Stimulated activated CD8-positive, alpha-beta memory T cell treated with anti-CD3 and anti-CD28 coated beads, Interleukin-12 subunit alpha, Interleukin-12 subunit beta, amount 100 ng/mL, for 4 hours (primary cell): ENCODE results near the gene THEMIS2.
"Not testable (repeated sequence)": the region's sequence is repeated elsewhere in the genome, so short reads cannot be mapped to it uniquely, and the experiment has no call there.

Experiments used
- DNase-seq: peaks from one replicate; pipeline ENCODE4 v3.0.0-alpha.2; 2020; ENCODE audit warnings: low read depth

The THEMIS2 gene

GRCh38 chr1:27872059-27872801, at the start of gene THEMIS2:
Gene THEMIS2, plus strand, starts transcription at chr1:27872544. Its CDS starts 28 bp downstream, at chr1:27872572.
- peak; percentile 62 for DNase-seq

GRCh38 chr1:27823784-27824183, 48.6 kb upstream of the THEMIS2 start:
- DNase-seq: no peak

GRCh38 chr1:27824411-27824810, 47.9 kb upstream of the THEMIS2 start:
- no peak for DNase-seq

GRCh38 chr1:27829339-27829960, 42.9 kb upstream of the THEMIS2 start:
- not testable (repeated sequence) for DNase-seq

GRCh38 chr1:27830621-27831440, 41.5 kb upstream of the THEMIS2 start, which contains the start of gene PPP1R8:
Gene PPP1R8, plus strand, starts transcription at chr1:27830782. Its CDS starts 54 bp downstream, at chr1:27830836.
- peak; percentile 79 for DNase-seq

GRCh38 chr1:27831568-27832410, 40.6 kb upstream of the THEMIS2 start:
- DNase-seq: no peak

- DNase-seq: no peak
Observed at GRCh38 chr1:27832762-27833161, 39.6 kb upstream of the THEMIS2 start.

GRCh38 chr1:27833470-27833869, 38.9 kb upstream of the THEMIS2 start:
- DNase-seq: no peak

GRCh38 chr1:27835046-27835445, 37.3 kb upstream of the THEMIS2 start:
- DNase-seq: no peak

GRCh38 chr1:27835501-27835900, 36.8 kb upstream of the THEMIS2 start:
- DNase-seq: no peak

- no peak for DNase-seq
Observed at GRCh38 chr1:27849951-27850350, 22.4 kb upstream of the THEMIS2 start.

GRCh38 chr1:27855085-27855484, 17.3 kb upstream of the THEMIS2 start:
- no peak for DNase-seq

GRCh38 chr1:27856561-27857343, 15.6 kb upstream of the THEMIS2 start:
- DNase-seq: no peak

- not testable (repeated sequence) for DNase-seq
Observed at GRCh38 chr1:27857552-27857951, 14.8 kb upstream of the THEMIS2 start.

GRCh38 chr1:27858072-27858948, 14.0 kb upstream of the THEMIS2 start:
- peak; percentile 65 for DNase-seq

- no peak for DNase-seq
Observed at GRCh38 chr1:27858949-27859576, 13.3 kb upstream of the THEMIS2 start.

- no peak for DNase-seq
Observed at GRCh38 chr1:27861436-27861835, 10.9 kb upstream of the THEMIS2 start.

- DNase-seq: no peak
Observed at GRCh38 chr1:27862004-27862403, 10.3 kb upstream of the THEMIS2 start.
